Measurements from ENCODE around the gene BCAN. TPM values are rescaled to one million over a fixed set of nuclear protein-coding genes. Genes with fewer than 3 reads are reported as not detected.
A peak's percentile ranks its signal among the peaks of the same experiment; 100 is the strongest.

The BCAN gene
- total RNA-seq, 1 experiment from 2014 or later, result 3.6 TPM

DNA sequence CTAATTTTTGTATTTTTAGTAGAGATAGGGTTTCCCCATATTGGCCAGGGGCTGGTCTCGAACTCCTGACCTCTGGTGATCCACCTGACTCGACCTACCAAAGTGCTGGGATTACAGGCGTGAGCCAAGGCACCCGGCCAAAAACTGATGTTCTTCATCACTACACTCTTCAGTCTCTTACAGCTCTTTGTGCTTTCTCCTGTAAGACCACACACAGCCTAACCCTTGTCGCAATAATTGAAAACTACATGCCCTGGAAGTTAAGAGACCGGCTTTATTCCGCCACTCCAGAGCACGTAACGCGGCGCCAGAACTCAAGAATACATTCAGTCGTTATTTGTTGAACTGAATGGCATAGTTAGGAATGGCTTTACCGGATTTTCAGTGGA lies 41.2 kb upstream of the BCAN start:
- ATAC-seq, result no peak
- TF ChIP-seq EMX1 (CRISPR knock-in tag; IDR thresholded peaks at IDR 0.05), result no peak
- TF ChIP-seq, protein P1, sequence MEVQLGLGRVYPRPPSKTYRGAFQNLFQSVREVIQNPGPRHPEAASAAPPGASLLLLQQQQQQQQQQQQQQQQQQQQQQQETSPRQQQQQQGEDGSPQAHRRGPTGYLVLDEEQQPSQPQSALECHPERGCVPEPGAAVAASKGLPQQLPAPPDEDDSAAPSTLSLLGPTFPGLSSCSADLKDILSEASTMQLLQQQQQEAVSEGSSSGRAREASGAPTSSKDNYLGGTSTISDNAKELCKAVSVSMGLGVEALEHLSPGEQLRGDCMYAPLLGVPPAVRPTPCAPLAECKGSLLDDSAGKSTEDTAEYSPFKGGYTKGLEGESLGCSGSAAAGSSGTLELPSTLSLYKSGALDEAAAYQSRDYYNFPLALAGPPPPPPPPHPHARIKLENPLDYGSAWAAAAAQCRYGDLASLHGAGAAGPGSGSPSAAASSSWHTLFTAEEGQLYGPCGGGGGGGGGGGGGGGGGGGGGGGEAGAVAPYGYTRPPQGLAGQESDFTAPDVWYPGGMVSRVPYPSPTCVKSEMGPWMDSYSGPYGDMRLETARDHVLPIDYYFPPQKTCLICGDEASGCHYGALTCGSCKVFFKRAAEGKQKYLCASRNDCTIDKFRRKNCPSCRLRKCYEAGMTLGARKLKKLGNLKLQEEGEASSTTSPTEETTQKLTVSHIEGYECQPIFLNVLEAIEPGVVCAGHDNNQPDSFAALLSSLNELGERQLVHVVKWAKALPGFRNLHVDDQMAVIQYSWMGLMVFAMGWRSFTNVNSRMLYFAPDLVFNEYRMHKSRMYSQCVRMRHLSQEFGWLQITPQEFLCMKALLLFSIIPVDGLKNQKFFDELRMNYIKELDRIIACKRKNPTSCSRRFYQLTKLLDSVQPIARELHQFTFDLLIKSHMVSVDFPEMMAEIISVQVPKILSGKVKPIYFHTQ (CRISPR knock-in tag; IDR thresholded peaks at IDR 0.05), result no peak
- no peak for TF ChIP-seq ETV6 (CRISPR knock-in tag; IDR thresholded peaks at IDR 0.05)
- TF ChIP-seq ATF1 (CRISPR knock-in tag; IDR thresholded peaks at IDR 0.05), result no peak
- TF ChIP-seq, protein P2, sequence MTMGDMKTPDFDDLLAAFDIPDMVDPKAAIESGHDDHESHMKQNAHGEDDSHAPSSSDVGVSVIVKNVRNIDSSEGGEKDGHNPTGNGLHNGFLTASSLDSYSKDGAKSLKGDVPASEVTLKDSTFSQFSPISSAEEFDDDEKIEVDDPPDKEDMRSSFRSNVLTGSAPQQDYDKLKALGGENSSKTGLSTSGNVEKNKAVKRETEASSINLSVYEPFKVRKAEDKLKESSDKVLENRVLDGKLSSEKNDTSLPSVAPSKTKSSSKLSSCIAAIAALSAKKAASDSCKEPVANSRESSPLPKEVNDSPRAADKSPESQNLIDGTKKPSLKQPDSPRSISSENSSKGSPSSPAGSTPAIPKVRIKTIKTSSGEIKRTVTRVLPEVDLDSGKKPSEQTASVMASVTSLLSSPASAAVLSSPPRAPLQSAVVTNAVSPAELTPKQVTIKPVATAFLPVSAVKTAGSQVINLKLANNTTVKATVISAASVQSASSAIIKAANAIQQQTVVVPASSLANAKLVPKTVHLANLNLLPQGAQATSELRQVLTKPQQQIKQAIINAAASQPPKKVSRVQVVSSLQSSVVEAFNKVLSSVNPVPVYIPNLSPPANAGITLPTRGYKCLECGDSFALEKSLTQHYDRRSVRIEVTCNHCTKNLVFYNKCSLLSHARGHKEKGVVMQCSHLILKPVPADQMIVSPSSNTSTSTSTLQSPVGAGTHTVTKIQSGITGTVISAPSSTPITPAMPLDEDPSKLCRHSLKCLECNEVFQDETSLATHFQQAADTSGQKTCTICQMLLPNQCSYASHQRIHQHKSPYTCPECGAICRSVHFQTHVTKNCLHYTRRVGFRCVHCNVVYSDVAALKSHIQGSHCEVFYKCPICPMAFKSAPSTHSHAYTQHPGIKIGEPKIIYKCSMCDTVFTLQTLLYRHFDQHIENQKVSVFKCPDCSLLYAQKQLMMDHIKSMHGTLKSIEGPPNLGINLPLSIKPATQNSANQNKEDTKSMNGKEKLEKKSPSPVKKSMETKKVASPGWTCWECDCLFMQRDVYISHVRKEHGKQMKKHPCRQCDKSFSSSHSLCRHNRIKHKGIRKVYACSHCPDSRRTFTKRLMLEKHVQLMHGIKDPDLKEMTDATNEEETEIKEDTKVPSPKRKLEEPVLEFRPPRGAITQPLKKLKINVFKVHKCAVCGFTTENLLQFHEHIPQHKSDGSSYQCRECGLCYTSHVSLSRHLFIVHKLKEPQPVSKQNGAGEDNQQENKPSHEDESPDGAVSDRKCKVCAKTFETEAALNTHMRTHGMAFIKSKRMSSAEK (CRISPR knock-in tag; IDR thresholded peaks at IDR 0.05; ENCODE audit: borderline replicate concordance), result no peak
- TF ChIP-seq PRRX2 (CRISPR knock-in tag; IDR thresholded peaks at IDR 0.05), result no peak
- TF ChIP-seq, protein P3, sequence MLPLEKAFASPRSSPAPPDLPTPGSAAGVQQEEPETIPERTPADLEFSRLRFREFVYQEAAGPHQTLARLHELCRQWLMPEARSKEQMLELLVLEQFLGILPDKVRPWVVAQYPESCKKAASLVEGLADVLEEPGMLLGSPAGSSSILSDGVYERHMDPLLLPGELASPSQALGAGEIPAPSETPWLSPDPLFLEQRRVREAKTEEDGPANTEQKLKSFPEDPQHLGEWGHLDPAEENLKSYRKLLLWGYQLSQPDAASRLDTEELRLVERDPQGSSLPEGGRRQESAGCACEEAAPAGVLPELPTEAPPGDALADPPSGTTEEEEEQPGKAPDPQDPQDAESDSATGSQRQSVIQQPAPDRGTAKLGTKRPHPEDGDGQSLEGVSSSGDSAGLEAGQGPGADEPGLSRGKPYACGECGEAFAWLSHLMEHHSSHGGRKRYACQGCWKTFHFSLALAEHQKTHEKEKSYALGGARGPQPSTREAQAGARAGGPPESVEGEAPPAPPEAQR (CRISPR knock-in tag; IDR thresholded peaks at IDR 0.05), result no peak
- TF ChIP-seq TEAD1 (CRISPR knock-in tag; IDR thresholded peaks at IDR 0.05), result no peak
- TF ChIP-seq SP1 (CRISPR knock-in tag; conservative IDR thresholded peaks at IDR 0.05), result no peak
- TF ChIP-seq, protein P4, sequence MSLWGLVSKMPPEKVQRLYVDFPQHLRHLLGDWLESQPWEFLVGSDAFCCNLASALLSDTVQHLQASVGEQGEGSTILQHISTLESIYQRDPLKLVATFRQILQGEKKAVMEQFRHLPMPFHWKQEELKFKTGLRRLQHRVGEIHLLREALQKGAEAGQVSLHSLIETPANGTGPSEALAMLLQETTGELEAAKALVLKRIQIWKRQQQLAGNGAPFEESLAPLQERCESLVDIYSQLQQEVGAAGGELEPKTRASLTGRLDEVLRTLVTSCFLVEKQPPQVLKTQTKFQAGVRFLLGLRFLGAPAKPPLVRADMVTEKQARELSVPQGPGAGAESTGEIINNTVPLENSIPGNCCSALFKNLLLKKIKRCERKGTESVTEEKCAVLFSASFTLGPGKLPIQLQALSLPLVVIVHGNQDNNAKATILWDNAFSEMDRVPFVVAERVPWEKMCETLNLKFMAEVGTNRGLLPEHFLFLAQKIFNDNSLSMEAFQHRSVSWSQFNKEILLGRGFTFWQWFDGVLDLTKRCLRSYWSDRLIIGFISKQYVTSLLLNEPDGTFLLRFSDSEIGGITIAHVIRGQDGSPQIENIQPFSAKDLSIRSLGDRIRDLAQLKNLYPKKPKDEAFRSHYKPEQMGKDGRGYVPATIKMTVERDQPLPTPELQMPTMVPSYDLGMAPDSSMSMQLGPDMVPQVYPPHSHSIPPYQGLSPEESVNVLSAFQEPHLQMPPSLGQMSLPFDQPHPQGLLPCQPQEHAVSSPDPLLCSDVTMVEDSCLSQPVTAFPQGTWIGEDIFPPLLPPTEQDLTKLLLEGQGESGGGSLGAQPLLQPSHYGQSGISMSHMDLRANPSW (CRISPR knock-in tag; conservative IDR thresholded peaks at IDR 0.05; ENCODE audit: low read depth), result no peak
- TF ChIP-seq ZBTB21 (CRISPR knock-in tag; IDR thresholded peaks at IDR 0.05; ENCODE audit: borderline replicate concordance), result no peak
- peaks cover 33% of the 10 kb centered on the region for H3K36me3 Mint-ChIP-seq
- H3K9me3 Mint-ChIP-seq, result no peaks in the 10 kb centered on the region
- peaks cover 13% of the 10 kb centered on the region for H3K4me1 Mint-ChIP-seq
- ChIA-PET CTCF (interaction anchor here (1.0 to 1.3 kb wide), 2 partner anchors 9 to 120 kb away, joined by 3 to 5 read pairs; partner anchors contain the start of gene NAXE), POLR2A (no interaction called here)
- H3K27me3 Mint-ChIP-seq (ENCODE audit: low read depth), result no peaks in the 10 kb centered on the region
- peak overlapping the region; percentile 94 for H3K4me3 Mint-ChIP-seq
- no peak for DNase-seq (ENCODE audit: low spot score)
- H3K27ac Mint-ChIP-seq, result peak overlapping the region; percentile 98

DNA sequence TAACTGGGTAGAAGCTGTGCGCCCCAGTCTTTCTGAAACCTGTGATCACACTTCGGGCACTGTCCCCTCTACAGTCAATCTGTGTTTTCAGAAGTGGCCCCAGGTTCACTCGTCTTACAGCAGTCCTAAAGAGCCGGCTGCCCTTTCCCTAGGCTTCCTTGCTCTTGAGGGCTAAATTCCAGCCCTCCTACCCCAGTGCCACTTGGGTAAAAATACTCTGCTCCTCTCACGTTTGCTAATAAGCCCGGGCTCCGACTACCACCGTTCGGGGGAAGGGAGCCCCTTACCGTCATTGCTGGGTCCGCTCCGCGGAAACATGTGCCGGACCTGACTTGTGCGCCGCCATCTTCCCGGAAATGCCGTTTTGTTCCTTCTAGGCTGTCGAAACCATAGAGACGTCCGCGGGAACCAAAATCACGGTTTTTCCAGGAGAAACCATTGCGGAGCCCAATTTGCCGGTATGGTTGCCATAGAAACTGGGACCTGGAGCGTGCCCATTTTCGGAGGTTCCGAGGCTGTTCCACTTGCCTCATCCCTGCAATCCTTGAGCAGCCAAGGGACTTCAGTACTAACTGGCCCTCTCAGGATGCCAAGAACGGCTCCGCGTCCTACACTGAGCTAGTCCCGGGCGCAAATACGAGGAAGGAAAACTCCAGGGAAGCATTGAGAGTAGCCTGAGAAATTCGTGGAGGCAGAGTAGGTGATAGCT lies 40.6 kb upstream of the BCAN start, which contains the start of gene GPATCH4:
TSS of gene GPATCH4 (minus strand) at position 358 of the 709 bp plus-strand sequence.
- Mint-ChIP-seq H3K9me3 (no peaks in the 10 kb centered on the region), H3K4me3 (peak within 1 kb of the TSS; percentile 94), H3K36me3 (peaks cover 28% of the 10 kb centered on the region), H3K4me1 (peaks cover 13% of the 10 kb centered on the region), H3K27ac (peak within 1 kb of the TSS; percentile 98), H3K27me3 (ENCODE audit: low read depth) (no peaks in the 10 kb centered on the region)
- CTCF ChIA-PET, result interaction anchor here (0.6 to 5.5 kb wide), 14 partner anchors 9 to 216 kb away, joined by 3 to 27 read pairs (median 4); partner anchors contain the start of genes BCAN, HAPLN2, NAXE and TTC24
- DNase-seq (ENCODE audit: low spot score), result peak; percentile 81
- peak; percentile 81 for ATAC-seq
- POLR2A ChIA-PET, result interaction anchor here (0.5 to 1.8 kb wide), 2 partner anchors 10 to 101 kb away, joined by 3 to 6 read pairs; partner anchors contain the start of genes MEF2D and NAXE
- TF ChIP-seq, protein P4 (CRISPR knock-in tag; conservative IDR thresholded peaks at IDR 0.05; ENCODE audit: low read depth), result no peak
- TF ChIP-seq, protein P2 (CRISPR knock-in tag; IDR thresholded peaks at IDR 0.05; ENCODE audit: borderline replicate concordance), result no peak
- TF ChIP-seq TEAD4 (CRISPR knock-in tag; IDR thresholded peaks at IDR 0.05) (no peak), ZNF423 (CRISPR knock-in tag; IDR thresholded peaks at IDR 0.05) (no peak), NFE2L1 (CRISPR knock-in tag; IDR thresholded peaks at IDR 0.05) (0 out of 2 replicates have a peak, but pooled peaks have one; percentile 25)
